ENCODE data around the gene ADGRD2.
A peak's percentile ranks its signal among the peaks of the same experiment; 100 is the strongest.

ADGRD2 gene

DNA sequence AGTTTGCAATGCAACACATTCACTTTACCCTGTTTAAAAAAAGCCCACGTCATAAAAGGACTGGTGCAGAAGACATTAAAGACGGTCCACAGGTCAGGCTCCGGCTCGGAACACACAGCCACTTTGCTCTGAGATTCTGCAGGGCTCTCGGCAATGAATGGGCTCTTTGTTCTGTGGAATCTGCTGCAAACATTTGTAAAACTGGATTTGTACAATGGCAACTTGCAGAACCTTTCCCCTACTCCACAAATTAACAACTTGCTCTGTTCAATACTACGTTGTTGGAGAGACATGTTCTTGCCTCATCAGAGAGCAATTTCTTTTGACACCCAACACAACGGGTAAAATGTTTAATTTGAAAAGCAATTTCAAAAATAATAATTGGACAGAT lies 70.0 kb downstream of the ADGRD2 start:
- TF ChIP-seq JUND (IDR thresholded peaks at IDR 0.05; ENCODE audit: low read depth): no peak
- DNase-seq (ENCODE audit: low read depth in 1 of 2, low spot score in 1 of 2): no peak
- in situ Hi-C loops (cut with HindIII; ENCODE audit: low pct_unique_long_range_greater_than_20kb, low sequenced_read_pairs): no loop called here

- DNase-seq (ENCODE audit: low read depth in 1 of 2, low spot score in 1 of 2): no peak
- no peak for TF ChIP-seq JUND (IDR thresholded peaks at IDR 0.05; ENCODE audit: low read depth)
- in situ Hi-C loops (cut with HindIII; ENCODE audit: low pct_unique_long_range_greater_than_20kb, low sequenced_read_pairs): no loop called here
These were observed 70.9 kb downstream of the ADGRD2 start for GRCh38 chr9:124521142-124521541.

DNA sequence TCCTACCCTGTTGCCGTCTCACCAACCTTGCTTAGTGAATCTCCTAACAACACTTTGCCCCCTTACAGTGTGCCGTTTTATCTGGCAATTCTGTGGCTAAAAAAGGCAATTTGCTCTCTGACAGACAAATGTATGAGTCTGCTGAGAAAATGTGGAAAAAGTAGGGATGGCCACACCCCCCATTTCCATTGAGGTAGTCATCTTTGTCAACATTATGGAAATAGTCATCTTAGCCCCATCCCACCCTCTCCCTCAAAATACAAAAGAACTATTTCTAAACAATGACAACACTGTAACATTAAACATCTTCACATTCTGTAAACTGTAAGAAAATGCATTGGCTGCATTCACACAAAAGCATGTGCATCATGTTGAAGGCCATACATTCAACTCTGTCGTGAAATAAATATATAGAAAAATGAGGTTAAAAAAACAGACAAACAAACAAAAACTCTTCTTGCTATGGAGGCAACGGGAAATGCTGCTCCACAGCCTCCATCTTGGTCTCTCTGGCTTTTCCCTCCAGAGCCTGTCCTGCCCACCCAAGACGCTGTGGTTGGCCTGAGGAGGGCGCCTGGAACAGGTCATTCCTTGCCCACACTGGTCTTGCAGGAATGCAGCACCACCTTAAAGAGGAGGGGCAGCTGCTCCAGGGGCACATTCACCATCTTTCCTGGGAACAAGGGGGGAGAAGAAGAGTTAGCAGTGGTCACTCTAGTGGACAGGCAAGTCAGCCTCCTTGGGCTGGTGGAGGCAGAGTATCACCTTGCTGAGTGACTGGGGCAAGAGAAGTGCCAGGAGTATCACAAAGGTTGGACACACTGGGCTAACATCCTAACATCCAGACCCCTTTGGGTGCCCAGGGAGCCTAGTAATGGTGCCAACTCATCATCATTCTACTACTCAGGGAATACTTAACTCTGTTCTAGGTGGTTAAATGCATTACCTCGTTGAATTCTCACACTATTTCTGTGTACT lies 72.2 kb downstream of the ADGRD2 start:
- DNase-seq (ENCODE audit: low read depth in 1 of 2, low spot score in 1 of 2): peak in 1 of 2 experiments; percentile 28
- in situ Hi-C loops (cut with HindIII; ENCODE audit: low pct_unique_long_range_greater_than_20kb, low sequenced_read_pairs): no loop called here
- TF ChIP-seq JUND (IDR thresholded peaks at IDR 0.05; ENCODE audit: low read depth): no peak

- DNase-seq (ENCODE audit: low read depth in 1 of 2, low spot score in 1 of 2): no peak
- in situ Hi-C loops (cut with HindIII; ENCODE audit: low pct_unique_long_range_greater_than_20kb, low sequenced_read_pairs): no loop called here
- TF ChIP-seq JUND (IDR thresholded peaks at IDR 0.05; ENCODE audit: low read depth): no peak
These were observed 75.9 kb downstream of the ADGRD2 start for GRCh38 chr9:124526174-124526573.

- in situ Hi-C loops (cut with HindIII; ENCODE audit: low pct_unique_long_range_greater_than_20kb, low sequenced_read_pairs): no loop called here
- no peak for DNase-seq (ENCODE audit: low read depth in 1 of 2, low spot score in 1 of 2)
- TF ChIP-seq JUND (IDR thresholded peaks at IDR 0.05; ENCODE audit: low read depth): no peak
These were observed 77.5 kb downstream of the ADGRD2 start for GRCh38 chr9:124527781-124528180.

All from T47D (cell line).